ENCODE results near the gene ANKS3. TPM values are rescaled to one million over a fixed set of nuclear protein-coding genes. Genes with fewer than 3 reads are reported as not detected.

The ANKS3 gene
- total RNA-seq, 1 experiment from 2014 or later = 35.0 TPM

DNA sequence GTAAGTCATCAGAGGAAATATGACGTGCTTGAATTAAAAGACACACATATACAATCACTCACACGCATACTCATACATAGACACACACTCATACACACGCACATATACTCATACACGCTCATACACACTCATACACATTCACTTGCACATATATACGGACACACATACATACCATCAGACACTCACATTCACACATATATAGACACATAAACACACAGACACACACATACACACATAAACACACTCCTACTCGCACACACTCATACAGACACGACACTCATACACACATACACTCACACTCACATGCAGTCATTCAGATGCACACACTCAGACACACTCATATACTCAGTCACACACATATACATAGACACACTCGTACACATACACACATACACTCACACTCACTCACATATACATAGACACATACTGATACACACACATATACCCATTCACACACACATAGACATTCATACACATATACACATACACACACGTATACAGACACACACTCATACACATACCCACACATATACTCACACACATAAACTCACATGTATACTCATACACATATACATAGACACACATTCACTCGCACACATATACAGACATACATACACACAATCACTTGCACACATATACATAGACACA, 65.6 kb downstream of the ANKS3 start:
- H3K27me3 Mint-ChIP-seq (ENCODE audit: insufficient read depth, unreplicated experiment) = no peaks in the 10 kb centered on the region
- no peak overlapping the region for H3K4me3 Mint-ChIP-seq (ENCODE audit: unreplicated experiment)
- no peaks in the 10 kb centered on the region for H3K9me3 Mint-ChIP-seq (ENCODE audit: unreplicated experiment)
- ChIA-PET POLR2A (interaction anchor here (1.2 kb wide), 1 partner anchor 12 kb away, joined by 3 read pairs; no protein-coding TSS in a partner anchor), CTCF (interaction anchor here (0.6 kb wide), 2 partner anchors 161 to 360 kb away, joined by 3 to 4 read pairs; no protein-coding TSS in a partner anchor)
- peaks cover 11% of the 10 kb centered on the region for H3K4me1 Mint-ChIP-seq (ENCODE audit: insufficient read depth, unreplicated experiment)
- BruUV-seq (replicated peaks) = no TSS peak
- TF ChIP-seq, protein P1, sequence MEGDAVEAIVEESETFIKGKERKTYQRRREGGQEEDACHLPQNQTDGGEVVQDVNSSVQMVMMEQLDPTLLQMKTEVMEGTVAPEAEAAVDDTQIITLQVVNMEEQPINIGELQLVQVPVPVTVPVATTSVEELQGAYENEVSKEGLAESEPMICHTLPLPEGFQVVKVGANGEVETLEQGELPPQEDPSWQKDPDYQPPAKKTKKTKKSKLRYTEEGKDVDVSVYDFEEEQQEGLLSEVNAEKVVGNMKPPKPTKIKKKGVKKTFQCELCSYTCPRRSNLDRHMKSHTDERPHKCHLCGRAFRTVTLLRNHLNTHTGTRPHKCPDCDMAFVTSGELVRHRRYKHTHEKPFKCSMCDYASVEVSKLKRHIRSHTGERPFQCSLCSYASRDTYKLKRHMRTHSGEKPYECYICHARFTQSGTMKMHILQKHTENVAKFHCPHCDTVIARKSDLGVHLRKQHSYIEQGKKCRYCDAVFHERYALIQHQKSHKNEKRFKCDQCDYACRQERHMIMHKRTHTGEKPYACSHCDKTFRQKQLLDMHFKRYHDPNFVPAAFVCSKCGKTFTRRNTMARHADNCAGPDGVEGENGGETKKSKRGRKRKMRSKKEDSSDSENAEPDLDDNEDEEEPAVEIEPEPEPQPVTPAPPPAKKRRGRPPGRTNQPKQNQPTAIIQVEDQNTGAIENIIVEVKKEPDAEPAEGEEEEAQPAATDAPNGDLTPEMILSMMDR (IDR thresholded peaks at IDR 0.05; ENCODE audit: unreplicated experiment) = no peak
- no peak overlapping the region for H3K27ac Mint-ChIP-seq (ENCODE audit: low read depth, unreplicated experiment)
- H3K36me3 Mint-ChIP-seq (ENCODE audit: insufficient read depth, unreplicated experiment) = peaks cover 20% of the 10 kb centered on the region
- DNase-seq (ENCODE audit: unreplicated experiment) = no peak
- intact Hi-C loops (cut with micrococcal nuclease) = no loop called here

DNA sequence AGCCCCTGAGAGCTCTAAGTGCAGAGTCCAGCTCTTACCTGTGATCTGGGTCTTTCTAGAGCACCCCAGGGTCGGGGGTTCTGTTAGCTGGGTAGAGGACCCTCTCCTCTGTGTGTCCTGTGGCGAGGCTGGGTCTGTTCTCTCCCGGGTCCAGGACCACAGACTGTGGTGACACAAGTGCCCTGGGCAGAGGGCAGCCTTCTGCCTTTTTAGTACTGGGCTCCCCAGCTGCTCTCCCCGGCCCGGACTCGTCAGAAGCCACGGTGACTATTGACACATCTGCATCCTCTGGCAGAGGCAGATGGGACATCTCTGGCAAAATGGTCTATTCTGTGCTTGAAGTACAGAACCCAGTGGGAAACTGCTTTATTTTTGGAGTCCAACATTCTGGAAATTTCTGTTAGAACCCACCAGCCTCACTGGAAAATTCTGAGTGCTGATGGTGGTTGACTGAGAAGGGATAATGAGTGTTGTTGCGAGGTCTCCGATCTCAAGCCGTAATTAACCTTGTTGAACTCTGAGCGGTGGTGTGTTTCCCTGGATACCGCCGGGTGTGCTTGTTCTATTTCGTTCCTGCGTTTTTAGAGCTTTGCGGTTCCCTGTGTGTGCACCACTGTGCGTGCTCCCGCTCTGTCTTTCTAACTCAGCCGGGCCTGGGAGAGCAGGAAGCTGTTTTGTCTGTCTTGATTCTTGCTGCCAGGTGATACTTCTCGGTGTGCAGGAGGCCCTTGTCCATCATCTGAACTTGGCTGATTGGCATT, 66.7 kb downstream of the ANKS3 start:
- ChIA-PET POLR2A (interaction anchor here (1.2 kb wide), 1 partner anchor 13 kb away, joined by 3 read pairs; no protein-coding TSS in a partner anchor), CTCF (interaction anchor here (0.6 kb wide), 2 partner anchors 264 to 361 kb away, joined by 3 to 4 read pairs; no protein-coding TSS in a partner anchor)
- H3K9me3 Mint-ChIP-seq (ENCODE audit: unreplicated experiment) = no peaks in the 10 kb centered on the region
- intact Hi-C loops (cut with micrococcal nuclease) = no loop called here
- no peaks in the 10 kb centered on the region for H3K27me3 Mint-ChIP-seq (ENCODE audit: insufficient read depth, unreplicated experiment)
- H3K36me3 Mint-ChIP-seq (ENCODE audit: insufficient read depth, unreplicated experiment) = peaks cover 20% of the 10 kb centered on the region
- no peak for DNase-seq (ENCODE audit: unreplicated experiment)
- TF ChIP-seq, protein P1 (IDR thresholded peaks at IDR 0.05; ENCODE audit: unreplicated experiment) = no peak
- H3K4me3 Mint-ChIP-seq (ENCODE audit: unreplicated experiment) = no peak overlapping the region
- BruUV-seq (replicated peaks) = no TSS peak
- H3K4me1 Mint-ChIP-seq (ENCODE audit: insufficient read depth, unreplicated experiment) = peaks cover 13% of the 10 kb centered on the region
- no peak overlapping the region for H3K27ac Mint-ChIP-seq (ENCODE audit: low read depth, unreplicated experiment)

DNA sequence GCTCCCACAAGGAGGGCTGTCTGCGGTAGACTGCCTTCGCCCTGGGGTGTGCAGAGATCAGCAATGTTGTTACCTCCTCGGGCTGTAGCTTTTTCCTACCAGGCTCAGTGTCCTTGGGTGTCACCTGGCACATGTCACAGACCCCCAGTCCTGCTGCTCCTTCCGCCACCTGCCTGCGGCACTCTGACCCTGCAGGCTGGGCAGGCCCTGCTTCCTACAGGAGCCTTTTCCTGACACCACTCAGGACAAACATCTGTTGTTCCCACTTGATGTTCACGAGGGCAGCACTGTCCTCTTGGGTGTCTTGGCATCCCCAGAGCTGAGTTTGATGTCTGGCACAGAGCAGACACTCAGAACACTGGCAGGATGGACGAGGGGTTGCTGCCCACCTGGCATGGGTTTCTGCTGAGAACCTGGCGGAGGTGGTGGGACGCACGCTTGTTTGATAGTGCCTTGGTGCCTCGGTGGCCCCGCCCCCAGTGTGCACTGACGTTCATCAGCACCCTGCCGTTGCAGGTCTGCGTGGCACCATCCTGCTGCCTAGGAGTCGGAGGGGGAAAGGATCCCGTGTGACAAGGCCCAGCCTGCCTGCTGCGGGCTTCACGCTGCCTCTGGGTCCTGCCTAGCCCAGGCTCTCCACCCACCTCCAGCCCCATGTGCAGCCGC, 67.4 kb downstream of the ANKS3 start:
- Mint-ChIP-seq H3K36me3 (ENCODE audit: insufficient read depth, unreplicated experiment) (peaks cover 14% of the 10 kb centered on the region), H3K4me1 (ENCODE audit: insufficient read depth, unreplicated experiment) (peaks cover 13% of the 10 kb centered on the region), H3K27ac (ENCODE audit: low read depth, unreplicated experiment) (no peak overlapping the region), H3K9me3 (ENCODE audit: unreplicated experiment) (no peaks in the 10 kb centered on the region), H3K4me3 (ENCODE audit: unreplicated experiment) (no peak overlapping the region), H3K27me3 (ENCODE audit: insufficient read depth, unreplicated experiment) (no peaks in the 10 kb centered on the region)
- DNase-seq (ENCODE audit: unreplicated experiment) = no peak
- ChIA-PET CTCF (interaction anchor here (0.9 to 1.1 kb wide), 2 partner anchors 9 to 15 kb away, joined by 3 to 6 read pairs; no protein-coding TSS in a partner anchor), POLR2A (no interaction called here)
- BruUV-seq (replicated peaks) = no TSS peak
- TF ChIP-seq, protein P1 (IDR thresholded peaks at IDR 0.05; ENCODE audit: unreplicated experiment) = no peak
- intact Hi-C loops (cut with micrococcal nuclease) = no loop called here

Data from MCF 10A (cell line).